Lower leg skin (tissue), 4 donors: ENCODE data around the gene FKBP14. TPM values are rescaled to one million over a fixed set of nuclear protein-coding genes. Genes with fewer than 3 reads are reported as not detected.

Experiments used
- DNase-seq, 2 donors: peaks; one replicate each; pipeline ENCODE4 v3.0.0-alpha.2; 2019; ENCODE audit warnings: low spot score in 2 of 2
- H3K4me3 ChIP-seq: fragments of 200-600 bp; sonication (generic); 2 replicates; pipeline ENCODE4 v1.5.1; 2017; ENCODE audit warnings: mild to moderate bottlenecking, low read depth; ENCODE audit not compliant: poor library complexity, severe bottlenecking
- CTCF ChIP-seq, 3 donors: fragments of 450-650 bp; IDR thresholded peaks; one replicate each; pipeline ENCODE4 v1.5.1; 2016; ENCODE audit warnings: antibody characterized with exemption in 3 of 3, mild to moderate bottlenecking in 3 of 3, moderate library complexity in 2 of 3
- POLR2A ChIP-seq, 2 donors: fragments of 450-650 bp; IDR thresholded peaks; one replicate each; pipeline ENCODE4 v1.6.1; 2016 to 2017; ENCODE audit warnings: antibody characterized with exemption in 2 of 2, mild to moderate bottlenecking in 1 of 2, moderate library complexity in 1 of 2
- WGBS, 2 donors: methylation state at CpG; one replicate each; pipeline ENCODE4 v1.1.5; 2018; 5-methylcytosine and 5-hydroxymethylcytosine counted together
- intact Hi-C: fragments of 100-400 bp; cut with DNase I; formaldehyde crosslinking; loops from one replicate; pipeline ENCODE4 v1.15.0; 2023; ENCODE audit warnings: low total_unique reads
- total RNA-seq, 4 donors: library from RNA; depleted of rRNA; stranded (reverse); fragments of >200 nt; gene quantifications; one replicate each; pipeline ENCODE4 v1.1.0, GENCODE V29; 2016

FKBP14 gene
- total RNA-seq, 4 donors from 2014 or later = 2.3 to 6.1 (median 3.8) TPM

GRCh38 chr7:29971566-29972314 is 54.8 kb downstream of the FKBP14 start:
- no peak for DNase-seq
- intact Hi-C loops = no loop called here
- WGBS, 2 donors = 91 to 95% methylated on average over 5 of the region's 5 CpGs
- TF ChIP-seq POLR2A (IDR thresholded peaks at IDR 0.05) = no peak
- no peak for TF ChIP-seq CTCF (IDR thresholded peaks at IDR 0.05)
- H3K4me3 ChIP-seq = no peak overlapping the region

GRCh38 chr7:29970158-29970557 is 56.3 kb downstream of the FKBP14 start:
- intact Hi-C loops = no loop called here
- no peak for DNase-seq
- no peak overlapping the region for H3K4me3 ChIP-seq
- TF ChIP-seq POLR2A (IDR thresholded peaks at IDR 0.05) = no peak
- no peak for TF ChIP-seq CTCF (IDR thresholded peaks at IDR 0.05)
- 60 to 69% methylated on average over 1 of the region's 1 CpG for WGBS, 2 donors

GRCh38 chr7:29969738-29970137 is 56.8 kb downstream of the FKBP14 start:
- no peak overlapping the region for H3K4me3 ChIP-seq
- WGBS, 2 donors = 81 to 83% methylated on average over 2 of the region's 2 CpGs
- intact Hi-C loops = no loop called here
- TF ChIP-seq POLR2A (IDR thresholded peaks at IDR 0.05) (no peak), CTCF (IDR thresholded peaks at IDR 0.05) (no peak)
- DNase-seq = no peak

GRCh38 chr7:29968683-29969395 is 57.7 kb downstream of the FKBP14 start:
- H3K4me3 ChIP-seq = no peak overlapping the region
- WGBS, 2 donors = 86 to 88% methylated on average over 12 of the region's 12 CpGs
- intact Hi-C loops = no loop called here
- no peak for DNase-seq
- TF ChIP-seq CTCF (IDR thresholded peaks at IDR 0.05) (no peak), POLR2A (IDR thresholded peaks at IDR 0.05) (no peak)

- TF ChIP-seq POLR2A (IDR thresholded peaks at IDR 0.05) (no peak), CTCF (IDR thresholded peaks at IDR 0.05) (no peak)
- 78 to 83% methylated on average over 3 of the region's 3 CpGs for WGBS, 2 donors
- DNase-seq = no peak
- intact Hi-C loops = no loop called here
- H3K4me3 ChIP-seq = no peak overlapping the region
Measured at GRCh38 chr7:29965030-29965429, 61.5 kb downstream of the FKBP14 start.
